Lower leg skin (tissue), 4 donors: ENCODE measurements around the gene CAMKMT. TPM values are rescaled to one million over a fixed set of nuclear protein-coding genes. Genes with fewer than 3 reads are reported as not detected.

ENCODE experiments used
- DNase-seq, 2 donors: peaks; one replicate each; pipeline ENCODE4 v3.0.0-alpha.2; 2019; ENCODE audit warnings: low spot score in 2 of 2
- H3K4me3 ChIP-seq: fragments of 200-600 bp; sonication (generic); 2 replicates; pipeline ENCODE4 v1.5.1; 2017; ENCODE audit warnings: mild to moderate bottlenecking, low read depth; ENCODE audit not compliant: poor library complexity, severe bottlenecking
- CTCF ChIP-seq, 3 donors: fragments of 450-650 bp; IDR thresholded peaks; one replicate each; pipeline ENCODE4 v1.5.1; 2016; ENCODE audit warnings: antibody characterized with exemption in 3 of 3, mild to moderate bottlenecking in 3 of 3, moderate library complexity in 2 of 3
- POLR2A ChIP-seq, 2 donors: fragments of 450-650 bp; IDR thresholded peaks; one replicate each; pipeline ENCODE4 v1.6.1; 2016 to 2017; ENCODE audit warnings: antibody characterized with exemption in 2 of 2, mild to moderate bottlenecking in 1 of 2, moderate library complexity in 1 of 2
- WGBS, 2 donors: methylation state at CpG; one replicate each; pipeline ENCODE4 v1.1.5; 2018; 5-methylcytosine and 5-hydroxymethylcytosine counted together
- intact Hi-C: fragments of 100-400 bp; cut with DNase I; formaldehyde crosslinking; loops from one replicate; pipeline ENCODE4 v1.15.0; 2023; ENCODE audit warnings: low total_unique reads
- total RNA-seq, 4 donors: library from RNA; depleted of rRNA; stranded (reverse); fragments of >200 nt; gene quantifications; one replicate each; pipeline ENCODE4 v1.1.0, GENCODE V29; 2016

The CAMKMT gene
- total RNA-seq, 4 donors from 2014 or later = 4.2 to 18.3 (median 9.8) TPM

- DNase-seq = no peak
- no peak overlapping the region for H3K4me3 ChIP-seq
- intact Hi-C loops = loop anchor here (10.0 kb wide), 1 partner anchor 556 kb away; no protein-coding TSS in a partner anchor
- WGBS, 2 donors = 57 to 64% methylated on average over 6 of the region's 6 CpGs
- TF ChIP-seq POLR2A (IDR thresholded peaks at IDR 0.05) (no peak), CTCF (IDR thresholded peaks at IDR 0.05) (no peak)
Observed at GRCh38 chr2:44398243-44398897, 36.6 kb downstream of the CAMKMT start.

GRCh38 chr2:44420725-44421124 is 59.0 kb downstream of the CAMKMT start:
- 93 to 96% methylated on average over 1 of the region's 1 CpG for WGBS, 2 donors
- intact Hi-C loops = no loop called here
- no peak for DNase-seq

GRCh38 chr2:44424211-44424610 is 62.5 kb downstream of the CAMKMT start:
- 97 to 98% methylated on average over 9 of the region's 9 CpGs for WGBS, 2 donors
- TF ChIP-seq CTCF (IDR thresholded peaks at IDR 0.05) (no peak), POLR2A (IDR thresholded peaks at IDR 0.05) (no peak)
- intact Hi-C loops = no loop called here
- DNase-seq = no peak
- no peak overlapping the region for H3K4me3 ChIP-seq

More at GRCh38 chr2:44420725-44421124, 59.0 kb downstream of the CAMKMT start:
- no peak for TF ChIP-seq CTCF (IDR thresholded peaks at IDR 0.05)
- TF ChIP-seq POLR2A (IDR thresholded peaks at IDR 0.05) = no peak
- no peak overlapping the region for H3K4me3 ChIP-seq

GRCh38 chr2:44429034-44429433 is 67.3 kb downstream of the CAMKMT start:
- TF ChIP-seq CTCF (IDR thresholded peaks at IDR 0.05) = no peak
- no peak for TF ChIP-seq POLR2A (IDR thresholded peaks at IDR 0.05)
- DNase-seq = no peak
- H3K4me3 ChIP-seq = no peak overlapping the region
- intact Hi-C loops = no loop called here
- 84 to 100% methylated on average over 1 of the region's 1 CpG for WGBS, 2 donors

GRCh38 chr2:44430342-44430741 is 68.6 kb downstream of the CAMKMT start:
- H3K4me3 ChIP-seq = no peak overlapping the region
- TF ChIP-seq POLR2A (IDR thresholded peaks at IDR 0.05) = no peak
- no peak for TF ChIP-seq CTCF (IDR thresholded peaks at IDR 0.05)
- intact Hi-C loops = no loop called here
- 56% methylated on average over 1 of the region's 1 CpG for WGBS, 2 donors
- no peak for DNase-seq

- H3K4me3 ChIP-seq = no peak overlapping the region
- DNase-seq = no peak
- 60 to 70% methylated on average over 4 of the region's 4 CpGs for WGBS, 2 donors
- intact Hi-C loops = no loop called here
- TF ChIP-seq CTCF (IDR thresholded peaks at IDR 0.05) = no peak
Observed at GRCh38 chr2:44433895-44434294, 72.1 kb downstream of the CAMKMT start.
